ENCODE measurements around the gene GLCCI1.

GLCCI1 gene

DNA sequence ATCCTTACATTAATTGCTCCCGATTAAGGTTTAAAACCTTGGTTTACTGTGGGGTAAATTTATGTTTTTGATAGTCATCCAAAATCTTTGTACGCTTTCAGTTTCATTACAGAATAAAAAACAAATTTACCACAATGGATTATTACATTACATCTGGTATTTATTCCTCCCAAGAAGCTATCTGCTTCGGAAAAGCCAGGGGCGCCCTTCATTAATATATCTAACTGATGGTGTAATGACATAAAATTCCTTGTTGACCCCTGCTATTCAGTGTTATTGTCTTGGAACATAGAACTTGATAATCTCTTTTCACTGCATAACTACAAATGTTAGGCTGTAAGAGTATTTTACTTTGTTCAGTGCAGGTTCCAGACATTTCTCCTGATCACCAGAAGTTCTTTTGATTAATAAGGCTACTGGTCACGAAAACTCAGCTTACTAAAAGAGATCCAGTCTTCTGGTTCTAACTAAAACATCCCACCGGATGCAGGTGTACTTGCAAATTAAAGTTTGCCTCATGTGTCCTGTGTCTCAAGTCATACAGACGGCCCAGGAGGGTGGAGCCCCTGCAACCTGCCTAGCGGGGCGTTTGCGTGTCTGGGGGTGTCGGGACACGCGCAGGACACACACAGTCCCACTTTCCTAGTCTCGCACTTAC lies 581 bp upstream of the GLCCI1 start:
- Histone ChIP-seq H3K27me3 (replicated peaks in 2 of 5; ENCODE audit: control insufficient read depth in 4 of 5, insufficient read depth in 5 of 5, low read length in 4 of 5) (no peaks in the 10 kb centered on the region), H3K9me3 (ENCODE audit: control extremely low read depth in 1 of 5, control insufficient read depth in 4 of 5, insufficient read depth in 2 of 5, low read depth in 1 of 5, low read length in 4 of 5) (no peaks in the 10 kb centered on the region), H3K4me3 (ENCODE audit: control insufficient read depth in 1 of 7, extremely low read depth in 1 of 7, insufficient read depth in 4 of 7, low read depth in 2 of 7, low read length in 6 of 7) (peak overlapping the region; percentile 74 to 98 (median 87)), H3K27ac (ENCODE audit: insufficient read depth in 1 of 2, low read depth in 1 of 2, low read length in 2 of 2, poor library complexity in 1 of 2, severe bottlenecking in 2 of 2) (peak overlapping the region; percentile 51 to 90), H3K4me1 (ENCODE audit: control extremely low read depth in 1 of 4, control insufficient read depth in 4 of 4, insufficient read depth in 4 of 4, low read length in 3 of 4) (peaks cover 12 to 34% (median 24%) of the 10 kb centered on the region in 4 experiments), H3K36me3 (ENCODE audit: control insufficient read depth in 4 of 4, insufficient read depth in 4 of 4, low read length in 3 of 4) (no peaks in the 10 kb centered on the region)
- peak in 2 of 3 donors; percentile 61 to 66 for DNase-seq
- CTCF ChIA-PET = interaction anchor here (0.7 to 1.5 kb wide), 5 partner anchors 23 to 286 kb away, joined by 3 to 4 read pairs (median 3); no protein-coding TSS in a partner anchor
- POLR2A ChIA-PET = interaction anchor here (0.5 to 1.6 kb wide), 4 partner anchors 28 to 287 kb away, joined by 3 to 4 read pairs (median 3); no protein-coding TSS in a partner anchor
- 0% methylated on average over 7 of the region's 14 CpGs for whole genome bisulfite sequencing (ENCODE audit: insufficient coverage)

- Histone ChIP-seq H3K4me1 (ENCODE audit: control extremely low read depth in 1 of 4, control insufficient read depth in 4 of 4, insufficient read depth in 4 of 4, low read length in 3 of 4) (peaks cover 12 to 38% (median 30%) of the 10 kb centered on the region in 4 experiments), H3K4me3 (ENCODE audit: control insufficient read depth in 1 of 7, extremely low read depth in 1 of 7, insufficient read depth in 4 of 7, low read depth in 2 of 7, low read length in 6 of 7) (peak overlapping the region; percentile 74 to 99 (median 87)), H3K36me3 (ENCODE audit: control insufficient read depth in 4 of 4, insufficient read depth in 4 of 4, low read length in 3 of 4) (no peaks in the 10 kb centered on the region), H3K27ac (ENCODE audit: insufficient read depth in 1 of 2, low read depth in 1 of 2, low read length in 2 of 2, poor library complexity in 1 of 2, severe bottlenecking in 2 of 2) (peak overlapping the region; percentile 71 to 90), H3K9me3 (ENCODE audit: control extremely low read depth in 1 of 5, control insufficient read depth in 4 of 5, insufficient read depth in 2 of 5, low read depth in 1 of 5, low read length in 4 of 5) (no peaks in the 10 kb centered on the region), H3K27me3 (replicated peaks in 2 of 5; ENCODE audit: control insufficient read depth in 4 of 5, insufficient read depth in 5 of 5, low read length in 4 of 5) (no peaks in the 10 kb centered on the region)
- ChIA-PET CTCF (interaction anchor here (1.2 kb wide), 1 partner anchor 18 kb away, joined by 4 read pairs; no protein-coding TSS in a partner anchor), POLR2A (no interaction called here)
- DNase-seq = peak; percentile 55 to 70 (median 66)
- WGBS (ENCODE audit: insufficient coverage) = 0% methylated on average over 79 of the region's 98 CpGs
Measured at GRCh38 chr7:7969306-7970236, 975 bp downstream of the GLCCI1 start.

- CTCF ChIA-PET = interaction anchor here (0.8 to 1.2 kb wide), 4 partner anchors 9 to 155 kb away, joined by 3 to 5 read pairs (median 4); no protein-coding TSS in a partner anchor
Measured at GRCh38 chr7:7970237-7970530, 1.6 kb downstream of the GLCCI1 start.

GRCh38 chr7:7970531-7971307 lies 2.1 kb downstream of the GLCCI1 start:
- H3K4me3 ChIP-seq (ENCODE audit: control insufficient read depth in 1 of 7, extremely low read depth in 1 of 7, insufficient read depth in 4 of 7, low read depth in 2 of 7, low read length in 6 of 7) = peak overlapping the region in 6 of 7 experiments; percentile 77 to 99 (median 92)
- no peaks in the 10 kb centered on the region for H3K27me3 ChIP-seq (replicated peaks in 2 of 5; ENCODE audit: control insufficient read depth in 4 of 5, insufficient read depth in 5 of 5, low read length in 4 of 5)
- H3K36me3 ChIP-seq (ENCODE audit: control insufficient read depth in 4 of 4, insufficient read depth in 4 of 4, low read length in 3 of 4) = no peaks in the 10 kb centered on the region
- DNase-seq = no peak
- WGBS (ENCODE audit: insufficient coverage) = 8% methylated on average over 6 of the region's 7 CpGs
- POLR2A ChIA-PET = no interaction called here
- H3K4me1 ChIP-seq (ENCODE audit: control extremely low read depth in 1 of 4, control insufficient read depth in 4 of 4, insufficient read depth in 4 of 4, low read length in 3 of 4) = peaks cover 12 to 38% (median 30%) of the 10 kb centered on the region in 4 experiments
- H3K9me3 ChIP-seq (ENCODE audit: control extremely low read depth in 1 of 5, control insufficient read depth in 4 of 5, insufficient read depth in 2 of 5, low read depth in 1 of 5, low read length in 4 of 5) = no peaks in the 10 kb centered on the region
- H3K27ac ChIP-seq (ENCODE audit: insufficient read depth in 1 of 2, low read depth in 1 of 2, low read length in 2 of 2, poor library complexity in 1 of 2, severe bottlenecking in 2 of 2) = peak overlapping the region in 1 of 2 experiments; percentile 89
- CTCF ChIA-PET = interaction anchor here (0.6 to 1.2 kb wide), 5 partner anchors 8 to 238 kb away, joined by 3 to 5 read pairs (median 4); no protein-coding TSS in a partner anchor

More at GRCh38 chr7:7970237-7970530, 1.6 kb downstream of the GLCCI1 start:
- H3K4me1 ChIP-seq (ENCODE audit: control extremely low read depth in 1 of 4, control insufficient read depth in 4 of 4, insufficient read depth in 4 of 4, low read length in 3 of 4) = peaks cover 12 to 38% (median 30%) of the 10 kb centered on the region in 4 experiments
- peak overlapping the region; percentile 64 to 89 for H3K27ac ChIP-seq (ENCODE audit: insufficient read depth in 1 of 2, low read depth in 1 of 2, low read length in 2 of 2, poor library complexity in 1 of 2, severe bottlenecking in 2 of 2)
- DNase-seq = peak in 2 of 3 donors; percentile 43 to 52
- POLR2A ChIA-PET = no interaction called here
- H3K36me3 ChIP-seq (ENCODE audit: control insufficient read depth in 4 of 4, insufficient read depth in 4 of 4, low read length in 3 of 4) = no peaks in the 10 kb centered on the region
- no peaks in the 10 kb centered on the region for H3K9me3 ChIP-seq (ENCODE audit: control extremely low read depth in 1 of 5, control insufficient read depth in 4 of 5, insufficient read depth in 2 of 5, low read depth in 1 of 5, low read length in 4 of 5)
- WGBS (ENCODE audit: insufficient coverage) = 0% methylated on average over 1 of the region's 6 CpGs
- no peaks in the 10 kb centered on the region for H3K27me3 ChIP-seq (replicated peaks in 2 of 5; ENCODE audit: control insufficient read depth in 4 of 5, insufficient read depth in 5 of 5, low read length in 4 of 5)
- peak overlapping the region; percentile 74 to 99 (median 87) for H3K4me3 ChIP-seq (ENCODE audit: control insufficient read depth in 1 of 7, extremely low read depth in 1 of 7, insufficient read depth in 4 of 7, low read depth in 2 of 7, low read length in 6 of 7)

DNA sequence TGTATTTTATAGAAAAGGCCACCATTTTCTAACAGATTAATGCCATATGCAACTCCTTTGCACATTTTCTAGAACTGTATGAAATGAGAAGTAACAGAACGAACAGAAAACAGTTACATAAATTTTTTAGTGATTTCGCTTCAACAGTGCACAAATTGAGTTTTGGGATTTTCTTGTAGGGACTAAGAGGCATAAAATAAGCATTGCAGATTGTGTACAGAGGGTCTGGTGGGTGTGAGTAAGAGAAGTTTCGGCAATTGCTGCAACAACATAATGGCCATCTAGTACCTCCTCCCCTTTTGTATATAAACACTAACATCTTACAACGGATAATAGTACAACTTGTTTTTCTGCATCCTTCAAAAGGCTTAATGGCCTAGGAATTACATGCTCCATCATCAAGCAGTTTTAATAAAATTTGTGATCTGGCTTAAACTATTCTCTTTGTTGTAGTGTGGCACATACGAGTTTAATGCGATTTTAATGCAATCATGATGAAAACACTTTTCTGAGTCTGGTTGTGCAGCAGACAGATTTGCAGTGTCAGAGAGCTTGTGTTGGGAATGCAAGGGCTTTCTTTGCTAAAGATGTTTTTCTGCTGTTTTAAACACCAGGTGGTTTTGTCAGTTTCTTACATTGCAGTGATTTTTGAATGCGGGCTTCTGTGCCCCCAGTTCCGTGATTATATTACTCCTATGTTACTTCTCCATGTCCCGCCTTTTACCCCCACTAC lies 2.9 kb downstream of the GLCCI1 start:
- H3K36me3 ChIP-seq (ENCODE audit: control insufficient read depth in 4 of 4, insufficient read depth in 4 of 4, low read length in 3 of 4) = no peaks in the 10 kb centered on the region
- POLR2A ChIA-PET = no interaction called here
- H3K9me3 ChIP-seq (ENCODE audit: control extremely low read depth in 1 of 5, control insufficient read depth in 4 of 5, insufficient read depth in 2 of 5, low read depth in 1 of 5, low read length in 4 of 5) = no peaks in the 10 kb centered on the region
- WGBS (ENCODE audit: insufficient coverage) = 94% methylated on average over 7 of the region's 9 CpGs
- CTCF ChIA-PET = interaction anchor here (1.0 to 1.2 kb wide), 3 partner anchors 16 to 154 kb away, joined by 3 to 4 read pairs (median 4); no protein-coding TSS in a partner anchor
- peak overlapping the region in 1 of 2 experiments; percentile 89 for H3K27ac ChIP-seq (ENCODE audit: insufficient read depth in 1 of 2, low read depth in 1 of 2, low read length in 2 of 2, poor library complexity in 1 of 2, severe bottlenecking in 2 of 2)
- no peak for DNase-seq
- H3K27me3 ChIP-seq (replicated peaks in 2 of 5; ENCODE audit: control insufficient read depth in 4 of 5, insufficient read depth in 5 of 5, low read length in 4 of 5) = no peaks in the 10 kb centered on the region
- H3K4me3 ChIP-seq (ENCODE audit: control insufficient read depth in 1 of 7, extremely low read depth in 1 of 7, insufficient read depth in 4 of 7, low read depth in 2 of 7, low read length in 6 of 7) = peak overlapping the region in 6 of 7 experiments; percentile 77 to 99 (median 92)
- H3K4me1 ChIP-seq (ENCODE audit: control extremely low read depth in 1 of 4, control insufficient read depth in 4 of 4, insufficient read depth in 4 of 4, low read length in 3 of 4) = peaks cover 12 to 38% (median 31%) of the 10 kb centered on the region in 4 experiments

GRCh38 chr7:7972128-7972527 lies 3.5 kb downstream of the GLCCI1 start:
- DNase-seq = peak in 1 of 3 donors; percentile 28
- Histone ChIP-seq H3K36me3 (ENCODE audit: control insufficient read depth in 4 of 4, insufficient read depth in 4 of 4, low read length in 3 of 4) (no peaks in the 10 kb centered on the region), H3K4me3 (ENCODE audit: control insufficient read depth in 1 of 7, extremely low read depth in 1 of 7, insufficient read depth in 4 of 7, low read depth in 2 of 7, low read length in 6 of 7) (peak overlapping the region in 2 of 7 experiments; percentile 13 to 54), H3K9me3 (ENCODE audit: control extremely low read depth in 1 of 5, control insufficient read depth in 4 of 5, insufficient read depth in 2 of 5, low read depth in 1 of 5, low read length in 4 of 5) (no peaks in the 10 kb centered on the region), H3K4me1 (ENCODE audit: control extremely low read depth in 1 of 4, control insufficient read depth in 4 of 4, insufficient read depth in 4 of 4, low read length in 3 of 4) (peaks cover 12 to 43% (median 32%) of the 10 kb centered on the region in 4 experiments), H3K27me3 (replicated peaks in 2 of 5; ENCODE audit: control insufficient read depth in 4 of 5, insufficient read depth in 5 of 5, low read length in 4 of 5) (no peaks in the 10 kb centered on the region), H3K27ac (ENCODE audit: insufficient read depth in 1 of 2, low read depth in 1 of 2, low read length in 2 of 2, poor library complexity in 1 of 2, severe bottlenecking in 2 of 2) (no peak overlapping the region)
- WGBS (ENCODE audit: insufficient coverage) = 81% methylated on average over 3 of the region's 6 CpGs
- POLR2A ChIA-PET = interaction anchor here (0.6 kb wide), 2 partner anchors 592 to 1270 kb away, joined by 3 to 4 read pairs; no protein-coding TSS in a partner anchor
- CTCF ChIA-PET = interaction anchor here (1.0 to 1.4 kb wide), 2 partner anchors 22 to 290 kb away, joined by 3 read pairs; no protein-coding TSS in a partner anchor
